GM21381 (cell line): ENCODE measurements around the gene LPP.

Experiments used
- ATAC-seq: cut with Tn5 transposase; IDR thresholded peaks from one replicate; pipeline ENCODE4 v1.9.1; 2021; ENCODE audit warnings: mild to moderate bottlenecking, moderate library complexity; ENCODE audit not compliant: unreplicated experiment

The LPP gene

DNA sequence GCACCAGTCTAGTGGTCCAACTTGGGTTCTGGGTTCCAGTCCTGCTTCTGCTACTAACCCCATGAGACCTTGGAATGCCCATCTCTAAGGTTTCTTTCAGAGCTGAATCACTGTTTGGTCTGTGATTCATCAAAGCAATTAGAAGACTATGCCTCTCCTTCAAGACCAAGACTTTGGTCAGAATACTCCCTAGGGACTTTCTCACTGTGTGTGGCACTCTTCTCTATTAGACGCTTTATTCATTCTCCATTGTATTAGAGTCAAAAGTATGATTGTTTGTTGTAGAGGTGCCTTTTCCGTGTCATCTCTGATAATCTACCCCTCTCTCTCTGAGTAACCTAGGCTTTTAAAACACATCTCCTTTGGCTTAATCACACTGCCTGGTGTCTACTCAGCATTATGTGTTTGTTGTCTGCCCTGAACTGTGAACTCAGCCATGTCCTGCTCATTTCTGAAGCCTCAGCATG, 90.5 kb downstream of the LPP start:
- ATAC-seq, result no peak

DNA sequence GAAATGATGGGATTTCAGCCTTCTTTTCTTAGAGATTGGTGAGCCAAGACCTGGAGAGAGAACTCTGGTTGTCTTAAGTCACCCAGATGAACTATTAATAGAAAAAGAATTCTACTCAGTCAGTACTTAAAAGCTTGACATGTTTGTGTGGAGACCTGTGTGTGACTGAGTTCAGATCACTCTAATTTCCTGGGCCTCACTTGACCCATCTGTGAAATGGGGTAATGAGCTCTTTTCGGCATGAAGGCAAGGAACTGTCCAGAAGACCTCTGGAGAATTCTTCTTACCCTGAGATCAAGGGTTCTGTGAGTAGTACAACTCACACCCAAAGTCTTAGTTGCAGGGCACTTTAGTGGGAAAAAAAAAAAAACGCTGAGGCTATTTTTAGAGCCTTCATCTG, 92.9 kb downstream of the LPP start:
- no peak for ATAC-seq

DNA sequence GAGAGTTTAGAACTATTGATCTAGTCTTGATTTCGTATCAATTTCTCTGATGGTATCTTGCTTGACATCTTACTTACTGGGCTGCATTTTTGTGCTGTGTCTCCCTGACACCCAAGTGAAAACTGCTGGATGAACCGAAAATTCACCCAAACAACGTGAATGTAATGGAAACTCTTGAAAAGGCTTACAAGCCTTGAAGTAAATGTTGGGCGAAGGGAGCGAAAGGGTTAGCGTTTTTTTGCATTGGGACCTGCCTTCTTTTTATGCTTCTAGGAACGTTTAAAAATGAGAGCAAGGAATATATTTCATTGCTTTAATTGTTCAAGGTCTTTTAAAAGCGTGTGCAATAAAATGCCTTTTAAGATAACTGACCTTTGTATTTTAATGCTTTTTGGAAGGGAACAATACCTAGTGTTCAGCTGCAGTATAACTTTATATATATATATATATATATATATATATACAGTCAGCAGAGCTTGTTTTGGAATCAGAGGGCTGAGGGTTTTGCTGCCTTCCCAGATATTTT, 94.1 kb downstream of the LPP start:
- no peak for ATAC-seq

DNA sequence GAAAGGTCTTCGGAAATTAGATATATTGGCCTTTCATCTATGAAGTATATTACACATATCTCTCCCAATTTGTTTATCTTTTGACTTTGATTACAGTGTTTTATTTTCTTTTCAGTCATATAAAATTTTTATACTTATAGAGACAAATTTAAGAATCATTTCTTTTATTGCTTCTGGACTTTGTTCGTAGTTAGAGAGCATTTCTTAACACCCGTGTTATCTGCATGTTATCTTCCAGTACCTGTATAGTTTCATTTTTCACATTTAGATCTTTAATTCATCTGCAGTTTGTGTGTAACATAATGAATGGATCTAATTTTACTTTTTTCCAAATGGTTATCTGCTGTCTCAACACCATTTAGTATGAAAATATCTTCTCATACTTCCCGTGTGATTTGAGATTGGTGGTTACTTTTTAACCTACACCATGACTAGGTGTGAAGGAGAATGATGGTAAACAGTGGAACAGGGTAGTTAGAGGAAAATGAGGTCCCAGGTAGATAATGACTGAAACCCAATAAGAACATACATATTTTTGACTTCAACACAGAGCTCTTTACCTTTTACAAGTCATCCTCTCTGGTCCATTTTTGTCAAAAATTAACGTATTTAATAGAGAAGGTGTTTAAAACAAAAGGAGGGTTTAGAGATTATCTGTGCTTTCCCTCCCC, 99.3 kb downstream of the LPP start:
- no peak for ATAC-seq

- ATAC-seq, result no peak
These were observed 100.0 kb downstream of the LPP start for GRCh38 chr3:188253800-188254452.

DNA sequence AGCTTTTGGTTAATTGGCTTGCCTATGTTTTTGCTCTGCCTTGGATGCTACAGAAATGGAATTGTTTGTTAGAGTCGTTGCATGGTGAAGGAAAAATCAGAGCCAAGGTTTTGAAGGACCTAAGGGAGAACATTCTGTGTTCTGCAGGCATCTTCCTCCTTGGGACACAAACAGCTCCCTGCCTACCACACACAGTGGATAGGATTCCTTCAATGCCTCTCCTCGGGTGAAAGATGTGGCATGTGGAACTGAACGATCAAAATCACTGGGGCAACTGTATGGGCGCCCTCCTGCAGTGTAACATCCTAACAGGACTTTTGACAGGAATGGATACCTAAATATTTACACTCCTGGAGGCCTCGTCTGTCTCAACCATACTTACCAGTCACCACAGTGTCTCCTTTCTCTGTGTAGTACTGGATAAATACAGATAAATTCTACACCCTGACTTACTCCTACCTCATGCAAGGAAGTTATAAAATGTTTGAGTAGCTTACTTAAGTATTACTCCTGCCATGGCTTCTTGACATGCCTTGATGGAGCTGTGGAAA, 100.6 kb downstream of the LPP start:
- ATAC-seq, result no peak

GRCh38 chr3:188255190-188255589, 101.2 kb downstream of the LPP start:
- ATAC-seq, result no peak

- no peak for ATAC-seq
These were observed 102.8 kb downstream of the LPP start for GRCh38 chr3:188256758-188257157.

DNA sequence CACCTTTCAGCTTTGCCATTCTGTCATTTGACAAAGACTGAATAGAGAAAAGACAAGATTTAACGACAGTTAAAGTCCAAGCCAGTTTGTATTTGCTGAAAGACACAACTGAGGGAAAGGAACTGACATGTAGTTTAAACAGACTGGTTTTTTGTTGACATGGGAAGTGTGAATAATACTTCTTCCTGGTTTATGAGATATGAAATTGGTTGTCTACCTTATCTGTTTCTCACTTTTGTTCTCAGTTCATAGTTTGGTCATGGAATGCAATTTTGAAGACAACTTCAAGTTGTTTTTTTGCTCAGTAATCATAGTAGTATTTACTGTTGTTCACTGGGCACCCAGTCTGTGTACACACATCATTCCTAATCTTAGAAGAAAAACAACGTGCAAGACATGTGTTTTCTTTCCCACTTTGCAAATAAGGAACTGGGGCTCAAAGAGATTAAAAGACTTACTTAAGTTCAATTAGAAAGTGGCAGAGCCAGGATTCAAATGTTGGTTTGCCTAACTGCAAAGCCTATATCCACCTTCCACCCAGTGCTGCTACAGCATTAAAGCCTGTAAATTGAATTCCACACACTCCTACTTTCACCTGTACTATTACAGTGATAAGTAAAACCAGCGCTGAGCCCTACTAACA, 103.5 kb downstream of the LPP start:
- no peak for ATAC-seq

DNA sequence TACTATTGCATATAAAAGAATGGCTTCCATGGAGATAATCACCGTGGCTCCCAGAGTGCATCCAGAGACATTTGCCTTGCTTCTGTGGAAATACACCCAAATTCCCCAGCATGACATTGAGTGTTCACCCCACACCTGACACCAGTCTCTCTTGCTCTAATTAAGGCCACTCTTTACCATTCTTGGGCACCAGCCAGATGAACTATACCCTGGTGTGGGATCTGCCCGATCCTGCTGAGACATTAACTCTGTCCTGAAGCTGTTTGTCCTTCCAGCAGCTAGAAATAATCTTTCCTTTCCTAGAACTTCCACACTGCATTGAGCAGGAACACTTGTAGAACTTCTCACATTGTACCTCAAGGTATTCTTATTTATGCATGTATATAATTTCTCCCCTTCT, 105.2 kb downstream of the LPP start:
- ATAC-seq, result no peak

- ATAC-seq, result no peak
These were observed 105.6 kb downstream of the LPP start for GRCh38 chr3:188259596-188259995.

DNA sequence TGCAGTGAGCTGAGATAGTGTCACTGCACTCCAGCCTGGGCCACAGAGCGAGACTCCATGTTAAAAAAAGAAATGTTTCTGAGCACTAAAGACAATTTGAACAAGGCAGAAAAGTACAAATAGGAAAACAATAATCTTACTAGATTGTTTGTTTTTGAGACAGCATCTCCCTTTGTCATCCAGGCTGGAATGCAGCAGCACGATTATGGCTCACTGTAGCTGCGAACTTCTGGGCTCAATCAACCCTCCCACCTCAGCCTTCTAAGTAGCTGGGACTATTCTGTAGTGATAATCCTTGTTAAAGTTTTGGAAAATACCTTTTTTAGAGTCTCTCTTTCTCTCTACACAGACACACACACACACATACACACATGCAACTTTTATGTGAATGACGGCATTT, 107.1 kb downstream of the LPP start:
- ATAC-seq, result no peak

DNA sequence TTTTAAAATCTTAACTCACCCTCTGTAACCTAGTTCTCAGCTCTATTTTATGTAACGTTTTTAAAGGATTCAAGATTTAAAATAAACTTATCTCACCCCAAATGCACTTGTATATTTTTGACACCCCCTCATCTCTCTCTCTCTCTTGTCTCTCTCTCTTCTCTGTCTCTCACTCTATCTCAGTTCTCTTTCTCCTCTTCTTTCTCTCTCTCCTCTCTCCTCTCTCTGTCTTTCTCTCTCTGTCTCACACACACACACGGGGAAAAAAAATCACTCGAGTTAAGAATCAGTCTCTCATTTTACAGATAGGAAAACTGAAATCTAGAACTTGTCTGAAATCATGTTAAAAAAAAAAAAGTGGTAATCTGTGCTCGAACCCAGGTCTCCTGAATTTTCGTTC, 108.5 kb downstream of the LPP start:
- ATAC-seq, result no peak

GRCh38 chr3:188262913-188263683, 109.1 kb downstream of the LPP start:
- ATAC-seq, result no peak

DNA sequence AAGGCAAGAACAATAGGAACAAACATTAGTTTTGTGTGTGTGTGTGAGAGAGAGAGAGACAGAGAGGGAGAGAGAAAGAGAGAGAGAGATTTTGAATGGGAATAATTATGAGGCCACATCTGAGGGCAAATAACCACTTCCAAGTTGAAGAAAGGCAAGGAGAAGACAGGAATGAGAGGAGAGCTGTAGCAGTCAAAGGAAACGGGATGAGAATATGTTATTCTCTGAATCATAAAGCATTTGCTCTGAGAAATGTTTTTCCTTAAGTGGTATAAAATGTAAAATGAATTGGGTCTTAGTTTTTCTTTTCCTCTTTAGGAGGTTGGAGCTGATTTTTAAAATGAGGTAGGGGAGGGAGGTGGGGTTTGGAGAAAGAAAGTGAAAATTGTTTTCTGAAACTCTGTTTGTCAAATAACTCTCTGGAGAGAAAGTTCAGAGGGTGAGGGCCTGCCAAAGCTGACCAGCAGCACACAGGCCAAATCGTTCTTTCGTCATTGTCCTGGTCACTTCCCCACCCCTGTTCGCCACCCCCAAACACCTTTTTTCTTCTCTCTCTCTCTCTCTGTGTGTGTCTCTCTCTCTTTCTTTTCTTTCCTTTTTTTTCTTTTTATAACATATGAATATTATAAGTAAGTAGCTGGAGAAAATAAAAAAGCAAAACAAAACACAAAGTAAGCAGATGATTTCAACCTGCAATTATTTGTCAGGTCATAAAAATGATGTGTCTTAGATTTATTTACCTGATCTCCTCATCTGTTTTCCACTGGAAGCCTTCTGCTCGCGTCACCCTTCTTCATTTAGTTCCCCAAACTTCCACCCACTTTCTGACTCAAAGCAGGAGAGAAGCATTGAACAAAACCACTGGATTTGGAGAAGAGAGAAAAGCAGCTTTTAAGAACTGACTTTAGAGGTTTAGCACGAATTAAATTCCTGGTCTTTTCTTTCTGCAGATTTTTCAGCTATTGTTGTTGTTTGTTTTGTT, 110.6 kb downstream of the LPP start:
- no peak for ATAC-seq

DNA sequence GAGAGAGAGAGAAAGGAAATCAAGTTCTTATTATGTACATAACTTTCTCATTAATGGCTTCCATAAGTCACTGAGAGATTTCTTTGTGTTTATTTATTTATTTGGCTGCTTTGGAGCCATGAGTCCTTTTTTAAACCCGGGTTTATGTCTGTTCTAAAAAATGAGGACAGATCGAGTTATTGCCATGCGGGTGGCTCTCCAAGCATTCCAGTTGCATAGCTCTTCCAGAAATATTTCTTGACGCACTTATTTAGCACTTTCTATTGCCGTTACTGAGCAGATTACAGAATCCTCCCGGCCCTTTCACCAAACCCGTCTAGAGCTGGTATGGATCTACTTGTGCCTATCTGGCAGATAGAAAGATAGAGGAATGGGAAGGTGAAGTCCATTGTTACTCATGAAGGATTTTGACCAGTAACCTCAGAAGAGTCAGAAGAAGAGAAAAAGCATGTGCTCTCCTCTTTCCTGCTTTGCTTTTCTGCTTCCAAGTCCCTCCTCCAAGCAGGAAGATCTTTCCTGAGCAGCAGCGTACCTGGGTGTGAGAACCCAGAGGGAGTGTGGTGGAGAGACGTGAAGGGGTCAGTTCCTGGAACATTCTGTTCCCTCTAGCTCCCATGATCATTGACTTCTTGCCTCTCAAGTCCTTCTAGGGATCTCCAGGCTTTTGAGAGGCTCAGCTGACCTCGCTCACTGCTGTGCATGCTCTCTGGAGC, 112.8 kb downstream of the LPP start:
- ATAC-seq, result no peak

GRCh38 chr3:188267790-188268335, 113.9 kb downstream of the LPP start:
- no peak for ATAC-seq

GRCh38 chr3:188268336-188268735, 114.4 kb downstream of the LPP start:
- no peak for ATAC-seq

- no peak for ATAC-seq
These were observed 115.1 kb downstream of the LPP start for GRCh38 chr3:188269040-188269439.
